ENCODE measurements around the gene GUCY1A2. TPM values are rescaled to one million over a fixed set of nuclear protein-coding genes. Genes with fewer than 3 reads are reported as not detected.
A peak's percentile ranks its signal among the peaks of the same experiment; 100 is the strongest.
"Not testable (repeated sequence)": the region's sequence is repeated elsewhere in the genome, so short reads cannot be mapped to it uniquely, and the experiment has no call there.

GUCY1A2 gene
- total RNA-seq (under 1 TPM in 1 of 2 donors, not detected in 1; 0.13 TPM), total RNA-seq (0 to 0.93 reads per million in 2 donors)

- DNase-seq: no peak
- Mint-ChIP-seq H3K36me3 (ENCODE audit: low read depth) (no peaks in the 10 kb centered on the region), H3K27me3 (peaks cover 25% of the 10 kb centered on the region), H3K4me3 (peak within 1 kb of the TSS; percentile 37), H3K27ac (no peak within 1 kb of the TSS), H3K4me1 (no peaks in the 10 kb centered on the region)
- no peak for ATAC-seq
- no peaks in the 10 kb centered on the region for H3K9me3 ChIP-seq (ENCODE audit: control insufficient read depth, low read length, poor library complexity, severe bottlenecking)
Observed at GRCh38 chr11:107018219-107018901, at the start of gene GUCY1A2. GUCY1A2 (minus strand) TSS chr11:107018476; CDS start chr11:107018055, 421 bp downstream.

- no peak for DNase-seq
- H3K27ac Mint-ChIP-seq: no peak overlapping the region
- H3K4me1 Mint-ChIP-seq: no peaks in the 10 kb centered on the region
- no peaks in the 10 kb centered on the region for H3K27me3 Mint-ChIP-seq
- no peak overlapping the region for H3K4me3 Mint-ChIP-seq
- H3K9me3 ChIP-seq (ENCODE audit: control insufficient read depth, low read length, poor library complexity, severe bottlenecking): no peaks in the 10 kb centered on the region
- no peak for ATAC-seq
- H3K36me3 Mint-ChIP-seq (ENCODE audit: low read depth): no peaks in the 10 kb centered on the region
Observed at GRCh38 chr11:107054391-107054790, 36.1 kb upstream of the GUCY1A2 start.

- not testable (repeated sequence) for H3K36me3 Mint-ChIP-seq (ENCODE audit: low read depth); H3K4me1 Mint-ChIP-seq; ATAC-seq; H3K27me3 Mint-ChIP-seq; H3K4me3 Mint-ChIP-seq; DNase-seq; H3K9me3 ChIP-seq (ENCODE audit: control insufficient read depth, low read length, poor library complexity, severe bottlenecking); H3K27ac Mint-ChIP-seq
Observed at GRCh38 chr11:107051332-107051731, 33.1 kb upstream of the GUCY1A2 start.

- H3K4me3 Mint-ChIP-seq; H3K4me1 Mint-ChIP-seq; DNase-seq; H3K27ac Mint-ChIP-seq; H3K27me3 Mint-ChIP-seq; ATAC-seq; H3K36me3 Mint-ChIP-seq (ENCODE audit: low read depth); H3K9me3 ChIP-seq (ENCODE audit: control insufficient read depth, low read length, poor library complexity, severe bottlenecking): not testable (repeated sequence)
Observed at GRCh38 chr11:107050899-107051298, 32.6 kb upstream of the GUCY1A2 start.

- no peak overlapping the region for H3K4me3 Mint-ChIP-seq
- H3K36me3 Mint-ChIP-seq (ENCODE audit: low read depth): no peaks in the 10 kb centered on the region
- H3K9me3 ChIP-seq (ENCODE audit: control insufficient read depth, low read length, poor library complexity, severe bottlenecking): no peaks in the 10 kb centered on the region
- DNase-seq (no peak), ATAC-seq (no peak)
- no peak overlapping the region for H3K27ac Mint-ChIP-seq
- H3K27me3 Mint-ChIP-seq: no peaks in the 10 kb centered on the region
- H3K4me1 Mint-ChIP-seq: no peaks in the 10 kb centered on the region
Observed at GRCh38 chr11:107050121-107050520, 31.8 kb upstream of the GUCY1A2 start.

- H3K4me3 Mint-ChIP-seq: no peak overlapping the region
- no peak for DNase-seq
- no peaks in the 10 kb centered on the region for H3K27me3 Mint-ChIP-seq
- H3K4me1 Mint-ChIP-seq: no peaks in the 10 kb centered on the region
- H3K36me3 Mint-ChIP-seq (ENCODE audit: low read depth): no peaks in the 10 kb centered on the region
- H3K9me3 ChIP-seq (ENCODE audit: control insufficient read depth, low read length, poor library complexity, severe bottlenecking): no peaks in the 10 kb centered on the region
- ATAC-seq: no peak
- no peak overlapping the region for H3K27ac Mint-ChIP-seq
Observed at GRCh38 chr11:107044503-107044902, 26.2 kb upstream of the GUCY1A2 start.

GRCh38 chr11:107043242-107044006 lies 25.1 kb upstream of the GUCY1A2 start:
- DNase-seq: no peak
- Mint-ChIP-seq H3K27ac (no peak overlapping the region), H3K4me3 (no peak overlapping the region), H3K36me3 (ENCODE audit: low read depth) (no peaks in the 10 kb centered on the region), H3K27me3 (no peaks in the 10 kb centered on the region), H3K4me1 (no peaks in the 10 kb centered on the region)
- ATAC-seq: no peak
- no peaks in the 10 kb centered on the region for H3K9me3 ChIP-seq (ENCODE audit: control insufficient read depth, low read length, poor library complexity, severe bottlenecking)

GRCh38 chr11:107042748-107043147 lies 24.5 kb upstream of the GUCY1A2 start:
- Mint-ChIP-seq H3K4me3 (no peak overlapping the region), H3K36me3 (ENCODE audit: low read depth) (no peaks in the 10 kb centered on the region), H3K27ac (no peak overlapping the region), H3K27me3 (no peaks in the 10 kb centered on the region), H3K4me1 (no peaks in the 10 kb centered on the region)
- no peaks in the 10 kb centered on the region for H3K9me3 ChIP-seq (ENCODE audit: control insufficient read depth, low read length, poor library complexity, severe bottlenecking)
- DNase-seq: no peak
- ATAC-seq: no peak

GRCh38 chr11:107041088-107041444 lies 22.8 kb upstream of the GUCY1A2 start:
- H3K9me3 ChIP-seq (ENCODE audit: control insufficient read depth, low read length, poor library complexity, severe bottlenecking): no peaks in the 10 kb centered on the region
- Mint-ChIP-seq H3K27ac (no peak overlapping the region), H3K4me1 (no peaks in the 10 kb centered on the region), H3K36me3 (ENCODE audit: low read depth) (no peaks in the 10 kb centered on the region), H3K4me3 (no peak overlapping the region), H3K27me3 (no peaks in the 10 kb centered on the region)
- ATAC-seq: no peak
- DNase-seq: no peak

- no peaks in the 10 kb centered on the region for H3K36me3 Mint-ChIP-seq (ENCODE audit: low read depth)
- no peaks in the 10 kb centered on the region for H3K4me1 Mint-ChIP-seq
- H3K9me3 ChIP-seq (ENCODE audit: control insufficient read depth, low read length, poor library complexity, severe bottlenecking): no peaks in the 10 kb centered on the region
- no peaks in the 10 kb centered on the region for H3K27me3 Mint-ChIP-seq
- H3K27ac Mint-ChIP-seq: no peak overlapping the region
- no peak overlapping the region for H3K4me3 Mint-ChIP-seq
- ATAC-seq (no peak), DNase-seq (no peak)
Observed at GRCh38 chr11:107040433-107041087, 22.3 kb upstream of the GUCY1A2 start.

GRCh38 chr11:107025673-107026072 lies 7.4 kb upstream of the GUCY1A2 start:
- DNase-seq: no peak
- H3K36me3 Mint-ChIP-seq (ENCODE audit: low read depth): no peaks in the 10 kb centered on the region
- no peak for ATAC-seq

GRCh38 chr11:107020594-107020993 lies 2.3 kb upstream of the GUCY1A2 start:
- Mint-ChIP-seq H3K4me1 (no peaks in the 10 kb centered on the region), H3K27me3 (peaks cover 23% of the 10 kb centered on the region), H3K4me3 (no peak overlapping the region), H3K27ac (no peak overlapping the region), H3K36me3 (ENCODE audit: low read depth) (no peaks in the 10 kb centered on the region)
- DNase-seq (no peak), ATAC-seq (no peak)
- H3K9me3 ChIP-seq (ENCODE audit: control insufficient read depth, low read length, poor library complexity, severe bottlenecking): no peaks in the 10 kb centered on the region

More at GRCh38 chr11:107025673-107026072, 7.4 kb upstream of the GUCY1A2 start:
- Mint-ChIP-seq H3K27me3 (no peaks in the 10 kb centered on the region), H3K27ac (no peak overlapping the region), H3K4me3 (no peak overlapping the region), H3K4me1 (no peaks in the 10 kb centered on the region)
- no peaks in the 10 kb centered on the region for H3K9me3 ChIP-seq (ENCODE audit: control insufficient read depth, low read length, poor library complexity, severe bottlenecking)

GRCh38 chr11:107018902-107019493 lies 722 bp upstream of the GUCY1A2 start:
- DNase-seq (no peak), ATAC-seq (no peak)
- no peaks in the 10 kb centered on the region for H3K9me3 ChIP-seq (ENCODE audit: control insufficient read depth, low read length, poor library complexity, severe bottlenecking)
- Mint-ChIP-seq H3K4me3 (no peak overlapping the region), H3K27ac (no peak overlapping the region), H3K36me3 (ENCODE audit: low read depth) (no peaks in the 10 kb centered on the region), H3K27me3 (peaks cover 25% of the 10 kb centered on the region), H3K4me1 (no peaks in the 10 kb centered on the region)

Measured in T-helper 17 cell (primary cell).